GM23248 (cell line): Measurements from ENCODE around the gene ABCG1.

Source experiments
- EZH2 ChIP-seq: fragments of 200-600 bp; sonication (generic); IDR thresholded peaks from 2 replicates; pipeline ENCODE4 v1.6.1; 2018; ENCODE audit warnings: antibody characterized with exemption, mild to moderate bottlenecking; ENCODE audit not compliant: insufficient read depth, poor library complexity, severe bottlenecking
- EZH2phosphoT487 ChIP-seq: fragments of 200-600 bp; sonication (generic); IDR thresholded peaks from 2 replicates; pipeline ENCODE4 v1.6.1; 2018; ENCODE audit warnings: antibody characterized with exemption, moderate library complexity, mild to moderate bottlenecking, low read depth; ENCODE audit not compliant: insufficient read depth

- no peak for TF ChIP-seq EZH2phosphoT487
- no peak for TF ChIP-seq EZH2
These were observed 2.8 kb upstream of the ABCG1 start for GRCh38 chr21:42215942-42216725.
